HG02759 (cell line): ENCODE data around the gene ALX3.
A peak's percentile ranks its signal among the peaks of the same experiment; 100 is the strongest.

Experiments used
- ATAC-seq: cut with Tn5 transposase; IDR thresholded peaks from one replicate; pipeline ENCODE4 v1.9.1; 2021; ENCODE audit warnings: mild to moderate bottlenecking, moderate library complexity; ENCODE audit not compliant: unreplicated experiment

Gene ALX3

GRCh38 chr1:110067479-110067892 is 3.0 kb downstream of the ALX3 start:
- ATAC-seq = no peak

- ATAC-seq = no peak
These were observed 4.6 kb downstream of the ALX3 start for GRCh38 chr1:110065841-110066240.

GRCh38 chr1:110064576-110065337 is 5.7 kb downstream of the ALX3 start:
- no peak for ATAC-seq

- no peak for ATAC-seq
These were observed 6.7 kb downstream of the ALX3 start for GRCh38 chr1:110063781-110064180.

GRCh38 chr1:110062612-110063011 is 7.9 kb downstream of the ALX3 start:
- ATAC-seq = no peak

- no peak for ATAC-seq
These were observed 9.1 kb downstream of the ALX3 start for GRCh38 chr1:110061341-110061740.

- ATAC-seq = no peak
These were observed 9.8 kb downstream of the ALX3 start for GRCh38 chr1:110060662-110061060.

- peak; percentile 56 for ATAC-seq
These were observed 10.3 kb downstream of the ALX3 start for GRCh38 chr1:110060034-110060661.

- no peak for ATAC-seq
These were observed 11.2 kb downstream of the ALX3 start for GRCh38 chr1:110059133-110059863.

GRCh38 chr1:110058591-110058990 is 11.9 kb downstream of the ALX3 start:
- no peak for ATAC-seq

- no peak for ATAC-seq
These were observed 12.4 kb downstream of the ALX3 start for GRCh38 chr1:110057963-110058518.

GRCh38 chr1:110056776-110057175 is 13.7 kb downstream of the ALX3 start:
- ATAC-seq = no peak

- ATAC-seq = no peak
These were observed 14.2 kb downstream of the ALX3 start for GRCh38 chr1:110056285-110056683.

- no peak for ATAC-seq
These were observed 14.8 kb downstream of the ALX3 start for GRCh38 chr1:110055493-110056284.

- peak; percentile 45 for ATAC-seq
These were observed 16.7 kb downstream of the ALX3 start for GRCh38 chr1:110053552-110054428.

GRCh38 chr1:110051262-110051648 is 19.2 kb downstream of the ALX3 start:
- ATAC-seq = no peak

- ATAC-seq = no peak
These were observed 19.7 kb downstream of the ALX3 start for GRCh38 chr1:110050602-110051261.

- no peak for ATAC-seq
These were observed 20.5 kb downstream of the ALX3 start for GRCh38 chr1:110049801-110050601.
